Measurements from ENCODE around the gene RAF1. TPM values are rescaled to one million over a fixed set of nuclear protein-coding genes. Genes with fewer than 3 reads are reported as not detected.
A peak's percentile ranks its signal among the peaks of the same experiment; 100 is the strongest.
"Not testable (repeated sequence)": the region's sequence is repeated elsewhere in the genome, so short reads cannot be mapped to it uniquely, and the experiment has no call there.

The RAF1 gene
- total RNA-seq, 2 experiments from 2014 or later: 71.1 to 74.9 TPM

DNA sequence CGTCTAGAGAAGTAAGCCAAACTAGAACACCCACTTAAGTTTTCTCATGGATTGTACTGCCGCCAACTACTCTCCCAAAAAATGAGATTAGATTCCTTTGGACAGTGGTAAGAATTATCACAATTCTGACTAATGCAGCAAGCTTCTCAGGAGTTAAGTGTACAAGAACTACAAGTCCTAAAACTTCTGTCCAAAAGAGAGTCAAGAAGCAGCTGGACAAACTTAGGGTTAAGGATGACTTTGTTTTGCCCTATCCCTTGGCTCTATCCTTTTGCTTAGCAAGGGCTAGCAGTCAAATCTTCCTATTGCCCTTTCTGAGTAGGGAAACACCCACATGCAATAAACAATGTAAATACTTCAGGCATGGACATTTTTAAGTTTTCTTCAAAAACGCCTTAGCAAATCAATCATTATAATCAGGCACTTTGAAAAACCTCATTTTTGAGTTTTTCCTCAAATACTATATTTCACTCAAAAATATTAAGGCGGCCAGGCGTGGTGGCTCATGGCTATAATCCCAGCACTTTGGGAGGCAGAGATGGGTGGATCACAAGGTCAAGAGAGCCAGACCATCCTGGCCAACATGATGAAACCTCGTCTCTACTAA lies 19.5 kb downstream of the RAF1 start:
- H3K4me3 Mint-ChIP-seq: no peak overlapping the region
- no peaks in the 10 kb centered on the region for H3K27me3 Mint-ChIP-seq

GRCh38 chr3:12643724-12644123 lies 20.2 kb downstream of the RAF1 start:
- CTCF ChIA-PET: no interaction called here
- H3K36me3 Mint-ChIP-seq (ENCODE audit: low read depth): peaks cover 22% of the 10 kb centered on the region
- H3K9me3 Mint-ChIP-seq: no peaks in the 10 kb centered on the region
- H3K27me3 Mint-ChIP-seq: no peaks in the 10 kb centered on the region
- intact Hi-C loops (cut with micrococcal nuclease): no loop called here
- no peak for TF ChIP-seq CTCF (IDR thresholded peaks at IDR 0.05)
- POLR2A ChIA-PET: interaction anchor here (1.3 kb wide), 1 partner anchor 18 kb away, joined by 3 read pairs; no protein-coding TSS in a partner anchor
- H3K27ac Mint-ChIP-seq: no peak overlapping the region
- H3K4me3 Mint-ChIP-seq: no peak overlapping the region
- DNase-seq: no peak
- peaks cover 53% of the 10 kb centered on the region for H3K4me1 Mint-ChIP-seq (ENCODE audit: low read depth)
- ATAC-seq: no peak

More for the DNA sequence above, 19.5 kb downstream of the RAF1 start:
- no peak for ATAC-seq
- CTCF ChIA-PET: no interaction called here
- POLR2A ChIA-PET: interaction anchor here (0.5 to 1.3 kb wide), 2 partner anchors 17 to 38 kb away, joined by 3 to 4 read pairs; no protein-coding TSS in a partner anchor
- H3K4me1 Mint-ChIP-seq (ENCODE audit: low read depth): peaks cover 54% of the 10 kb centered on the region
- no peaks in the 10 kb centered on the region for H3K9me3 Mint-ChIP-seq
- peak overlapping the region; percentile 19 for H3K27ac Mint-ChIP-seq
- TF ChIP-seq CTCF (IDR thresholded peaks at IDR 0.05): no peak
- intact Hi-C loops (cut with micrococcal nuclease): no loop called here
- H3K36me3 Mint-ChIP-seq (ENCODE audit: low read depth): peaks cover 22% of the 10 kb centered on the region
- DNase-seq: no peak

DNA sequence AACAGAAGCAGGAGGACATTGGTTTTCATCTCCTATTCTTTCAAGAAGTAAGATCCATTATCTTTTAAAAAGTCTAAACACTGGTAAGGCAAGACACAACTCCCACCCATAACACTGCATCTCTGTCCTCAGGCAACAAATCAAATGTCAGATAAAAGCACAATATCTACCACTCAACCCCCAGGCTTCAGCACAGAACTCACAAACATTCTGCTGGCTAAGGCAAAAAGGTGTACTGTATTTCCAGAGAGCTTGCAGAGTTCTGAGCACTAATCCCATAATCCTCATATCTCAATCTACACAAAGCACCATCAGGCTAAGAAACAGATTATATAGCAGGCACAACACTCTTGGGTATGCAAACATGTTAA lies 20.9 kb downstream of the RAF1 start:
- peaks cover 48% of the 10 kb centered on the region for H3K4me1 Mint-ChIP-seq (ENCODE audit: low read depth)
- ChIA-PET POLR2A (no interaction called here), CTCF (no interaction called here)
- no peak overlapping the region for H3K4me3 Mint-ChIP-seq
- no peaks in the 10 kb centered on the region for H3K27me3 Mint-ChIP-seq
- peak overlapping the region; percentile 55 for H3K27ac Mint-ChIP-seq
- no peak for DNase-seq
- ATAC-seq: no peak
- H3K36me3 Mint-ChIP-seq (ENCODE audit: low read depth): peaks cover 19% of the 10 kb centered on the region
- TF ChIP-seq CTCF (IDR thresholded peaks at IDR 0.05): no peak
- no peaks in the 10 kb centered on the region for H3K9me3 Mint-ChIP-seq
- intact Hi-C loops (cut with micrococcal nuclease): no loop called here

GRCh38 chr3:12640853-12641252 lies 23.1 kb downstream of the RAF1 start:
- ATAC-seq; H3K27me3 Mint-ChIP-seq; H3K27ac Mint-ChIP-seq; H3K4me3 Mint-ChIP-seq; intact Hi-C loops (cut with micrococcal nuclease); CTCF ChIA-PET; DNase-seq; H3K9me3 Mint-ChIP-seq: not testable (repeated sequence)
- POLR2A ChIA-PET: interaction anchor here (1.0 kb wide), 1 partner anchor 23 kb away, joined by 4 read pairs; the partner anchor contains the start of gene RAF1
- Mint-ChIP-seq H3K36me3 (ENCODE audit: low read depth) (peaks cover 27% of the 10 kb centered on the region), H3K4me1 (ENCODE audit: low read depth) (peaks cover 41% of the 10 kb centered on the region)

GRCh38 chr3:12638105-12638504 lies 25.8 kb downstream of the RAF1 start:
- no peak for ATAC-seq
- peaks cover 32% of the 10 kb centered on the region for H3K36me3 Mint-ChIP-seq (ENCODE audit: low read depth)
- POLR2A ChIA-PET: interaction anchor here (1.0 kb wide), 1 partner anchor 11 kb away, joined by 3 read pairs; no protein-coding TSS in a partner anchor
- H3K4me1 Mint-ChIP-seq (ENCODE audit: low read depth): peaks cover 30% of the 10 kb centered on the region
- no peak for DNase-seq
- intact Hi-C loops (cut with micrococcal nuclease): no loop called here
- no peak for TF ChIP-seq CTCF (IDR thresholded peaks at IDR 0.05)
- H3K4me3 Mint-ChIP-seq: no peak overlapping the region
- no peak overlapping the region for H3K27ac Mint-ChIP-seq
- CTCF ChIA-PET: no interaction called here
- no peaks in the 10 kb centered on the region for H3K27me3 Mint-ChIP-seq
- no peaks in the 10 kb centered on the region for H3K9me3 Mint-ChIP-seq

All from activated CD8-positive, alpha-beta T cell treated with anti-CD3 and anti-CD28 coated beads for 36 hours (primary cell).